Cardiac fibroblast (primary cell): ENCODE results near the gene ENGASE.

Experiments used
- DNase-seq, 2 donors: peaks; one replicate each; pipeline versions ENCODE4 v3.0.0 to v3.0.0-alpha.2; 2010; ENCODE audit warnings: low read depth in 2 of 2
- H3K4me3 ChIP-seq, 2 donors: replicated peaks in 1 of 2; 1 replicate in 1 of 2; 2 replicates in 1 of 2; pipeline ENCODE4 v1.5.1; 2011; ENCODE audit warnings: low read depth in 2 of 2, low read length in 2 of 2, mild to moderate bottlenecking in 2 of 2, moderate library complexity in 1 of 2
- CTCF ChIP-seq: IDR thresholded peaks from one replicate; pipeline ENCODE4 v1.5.1; 2011; ENCODE audit warnings: low read depth, mild to moderate bottlenecking, low read length, inconsistent platforms

Gene ENGASE

GRCh38 chr17:79108870-79109269 lies 34.2 kb downstream of the ENGASE start:
- no peak overlapping the region for H3K4me3 ChIP-seq
- DNase-seq: no peak
- TF ChIP-seq CTCF: no peak

GRCh38 chr17:79109584-79109983 lies 35.0 kb downstream of the ENGASE start:
- TF ChIP-seq CTCF: no peak
- H3K4me3 ChIP-seq: no peak overlapping the region
- no peak for DNase-seq

- no peak for DNase-seq
These were observed 36.5 kb downstream of the ENGASE start for GRCh38 chr17:79111097-79111496.

GRCh38 chr17:79112471-79112870 lies 37.8 kb downstream of the ENGASE start:
- no peak for DNase-seq
- no peak for TF ChIP-seq CTCF
- no peak overlapping the region for H3K4me3 ChIP-seq

More at GRCh38 chr17:79111097-79111496, 36.5 kb downstream of the ENGASE start:
- no peak for TF ChIP-seq CTCF
- no peak overlapping the region for H3K4me3 ChIP-seq

- no peak for DNase-seq
- TF ChIP-seq CTCF: no peak
- H3K4me3 ChIP-seq: no peak overlapping the region
These were observed 39.3 kb downstream of the ENGASE start for GRCh38 chr17:79113699-79114457.

GRCh38 chr17:79114458-79115301 lies 40.1 kb downstream of the ENGASE start:
- peak in 1 of 2 donors; percentile 9 for DNase-seq
- no peak for TF ChIP-seq CTCF
- no peak overlapping the region for H3K4me3 ChIP-seq
